ENCODE results near the gene PAWR. TPM values are rescaled to one million over a fixed set of nuclear protein-coding genes. Genes with fewer than 3 reads are reported as not detected.

Gene PAWR
- total and polyA plus RNA-seq, 2 donors (not counting 3 experiments of a cell fraction or from before 2014, with no cell fraction given): 18.3 to 154 TPM

DNA sequence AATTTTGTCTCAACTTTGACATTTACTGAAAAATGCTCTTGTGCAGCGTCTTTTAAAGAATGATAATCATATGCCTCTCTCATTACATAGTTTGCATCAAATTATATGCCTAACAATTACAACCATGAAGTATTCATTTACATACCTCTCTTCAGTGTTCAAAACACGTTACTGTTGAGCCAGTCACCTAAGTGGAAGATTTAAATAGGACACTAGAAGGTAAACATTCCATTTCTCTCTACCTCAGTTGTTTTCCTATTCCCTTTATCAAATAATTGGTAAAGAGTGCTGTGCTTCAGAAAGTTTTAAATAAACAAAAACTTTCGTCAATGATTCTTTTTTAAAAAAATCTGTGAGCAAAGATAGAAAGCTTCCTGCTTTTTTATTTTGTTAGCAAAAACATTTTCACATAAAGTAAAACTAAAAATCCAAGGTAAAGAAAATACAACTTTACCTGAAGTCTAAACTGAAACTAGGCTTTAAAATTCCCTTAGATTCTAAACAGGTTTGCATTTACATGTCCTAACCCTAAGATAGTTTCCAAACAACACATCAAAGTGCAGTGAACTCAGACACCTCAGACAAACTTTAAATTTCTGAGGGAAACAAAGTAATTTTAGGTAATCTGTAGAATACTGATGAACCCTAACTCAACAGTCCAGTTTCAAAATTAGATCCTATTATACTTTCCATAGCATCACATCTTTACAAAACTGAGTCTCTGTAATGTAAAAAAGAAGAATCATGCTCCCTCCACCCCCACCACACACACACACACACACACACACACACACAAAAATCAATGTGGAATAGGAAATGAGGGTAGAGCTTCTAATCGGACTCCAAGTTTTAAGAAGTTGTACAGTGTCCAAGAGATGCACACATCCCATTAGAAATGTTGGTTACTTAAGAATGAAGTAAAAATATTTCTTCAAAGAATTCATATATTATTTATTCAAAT is 46.2 kb downstream of the PAWR start:
- Histone ChIP-seq H3K27ac (ENCODE audit: insufficient read depth, low read depth, low read length) (no peak overlapping the region), H3K9me1 (replicated peaks; ENCODE audit: control insufficient read depth, extremely low read depth, insufficient read depth, low read length) (no peaks in the 10 kb centered on the region), H3K4me1 (ENCODE audit: control insufficient read depth, extremely low read depth, insufficient read depth, low read length) (no peaks in the 10 kb centered on the region), H3K36me3 (ENCODE audit: control insufficient read depth in 2 of 2, extremely low read depth in 1 of 2, insufficient read depth in 2 of 2, low read length in 2 of 2) (no peaks in the 10 kb centered on the region), H3K27me3 (ENCODE audit: control insufficient read depth in 2 of 2, insufficient read depth in 2 of 2, low read length in 2 of 2) (no peaks in the 10 kb centered on the region), H3K9ac (replicated peaks; ENCODE audit: extremely low read depth, insufficient read depth, low read length) (no peak overlapping the region), H2AFZ (ENCODE audit: low read depth, low read length) (no peak overlapping the region), H3K4me3 (replicated peaks in 1 of 3; ENCODE audit: insufficient read depth in 1 of 3, low read depth in 1 of 3, low read length in 3 of 3) (no peak overlapping the region), H3K4me2 (ENCODE audit: insufficient read depth, low read length) (no peak overlapping the region), H3K9me3 (replicated peaks; ENCODE audit: control insufficient read depth, insufficient read depth, low read length) (no peaks in the 10 kb centered on the region), H4K20me1 (replicated peaks; ENCODE audit: control insufficient read depth, extremely low read depth, insufficient read depth, low read length) (peaks cover 4% of the 10 kb centered on the region), H3K79me2 (ENCODE audit: control insufficient read depth, insufficient read depth, low read length) (peaks cover 94% of the 10 kb centered on the region)
- FAIRE-seq (no peak), DNase-seq (ENCODE audit: low read depth, low spot score) (no peak)
- TF ChIP-seq MYC (IDR thresholded peaks at IDR 0.05; ENCODE audit: low read depth, low read length): no peak
- TF ChIP-seq JUN (IDR thresholded peaks at IDR 0.05; ENCODE audit: borderline replicate concordance, insufficient read depth, insufficient read length, low read depth): no peak
- TF ChIP-seq POLR2A (IDR thresholded peaks at IDR 0.05; ENCODE audit: low read depth, low read length): no peak
- TF ChIP-seq, protein P1, sequence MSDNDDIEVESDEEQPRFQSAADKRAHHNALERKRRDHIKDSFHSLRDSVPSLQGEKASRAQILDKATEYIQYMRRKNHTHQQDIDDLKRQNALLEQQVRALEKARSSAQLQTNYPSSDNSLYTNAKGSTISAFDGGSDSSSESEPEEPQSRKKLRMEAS (IDR thresholded peaks at IDR 0.05; ENCODE audit: insufficient read depth, insufficient read length): no peak
- TF ChIP-seq POLR2AphosphoS5 (IDR thresholded peaks at IDR 0.05; ENCODE audit: insufficient read depth, low read depth, low read length): no peak
- no peak for TF ChIP-seq GATA2 (IDR thresholded peaks at IDR 0.05; ENCODE audit: insufficient read depth, insufficient read length, low read depth, low read length)
- TF ChIP-seq EZH2 (IDR thresholded peaks at IDR 0.05; ENCODE audit: borderline replicate concordance, low read depth, low read length, severe bottlenecking): no peak
- TF ChIP-seq, protein P2, sequence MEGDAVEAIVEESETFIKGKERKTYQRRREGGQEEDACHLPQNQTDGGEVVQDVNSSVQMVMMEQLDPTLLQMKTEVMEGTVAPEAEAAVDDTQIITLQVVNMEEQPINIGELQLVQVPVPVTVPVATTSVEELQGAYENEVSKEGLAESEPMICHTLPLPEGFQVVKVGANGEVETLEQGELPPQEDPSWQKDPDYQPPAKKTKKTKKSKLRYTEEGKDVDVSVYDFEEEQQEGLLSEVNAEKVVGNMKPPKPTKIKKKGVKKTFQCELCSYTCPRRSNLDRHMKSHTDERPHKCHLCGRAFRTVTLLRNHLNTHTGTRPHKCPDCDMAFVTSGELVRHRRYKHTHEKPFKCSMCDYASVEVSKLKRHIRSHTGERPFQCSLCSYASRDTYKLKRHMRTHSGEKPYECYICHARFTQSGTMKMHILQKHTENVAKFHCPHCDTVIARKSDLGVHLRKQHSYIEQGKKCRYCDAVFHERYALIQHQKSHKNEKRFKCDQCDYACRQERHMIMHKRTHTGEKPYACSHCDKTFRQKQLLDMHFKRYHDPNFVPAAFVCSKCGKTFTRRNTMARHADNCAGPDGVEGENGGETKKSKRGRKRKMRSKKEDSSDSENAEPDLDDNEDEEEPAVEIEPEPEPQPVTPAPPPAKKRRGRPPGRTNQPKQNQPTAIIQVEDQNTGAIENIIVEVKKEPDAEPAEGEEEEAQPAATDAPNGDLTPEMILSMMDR (IDR thresholded peaks at IDR 0.05; ENCODE audit: extremely low read depth in 1 of 2, insufficient read depth in 1 of 2, low read depth in 1 of 2, low read length in 2 of 2): no peak
- TF ChIP-seq FOS (IDR thresholded peaks at IDR 0.05; ENCODE audit: borderline replicate concordance, insufficient read depth, low read length): no peak
- dilution Hi-C loops (cut with MboI; ENCODE audit: extremely low pct_ligation_motif_present, low sequenced_read_pairs) (no loop called here), intact Hi-C loops (cut with micrococcal nuclease) (no loop called here)
- POLR2A ChIA-PET: no interaction called here
- CTCF ChIA-PET: no interaction called here
- BruUV-seq (replicated peaks): no TSS peak

Measured in endothelial cell of umbilical vein (primary cell).